NCI-H2107 treated with DMSO at 0.1 percent for 48 hours (cell line): ENCODE data around the gene ACYP2.
"Not testable (repeated sequence)": the region's sequence is repeated elsewhere in the genome, so short reads cannot be mapped to it uniquely, and the experiment has no call there.

Source experiments
- DNase-seq: peaks from one replicate; lab custom pipeline; 2025; ENCODE audit not compliant: unreplicated experiment; lab: John Stamatoyannopoulos, UW

The ACYP2 gene

DNA sequence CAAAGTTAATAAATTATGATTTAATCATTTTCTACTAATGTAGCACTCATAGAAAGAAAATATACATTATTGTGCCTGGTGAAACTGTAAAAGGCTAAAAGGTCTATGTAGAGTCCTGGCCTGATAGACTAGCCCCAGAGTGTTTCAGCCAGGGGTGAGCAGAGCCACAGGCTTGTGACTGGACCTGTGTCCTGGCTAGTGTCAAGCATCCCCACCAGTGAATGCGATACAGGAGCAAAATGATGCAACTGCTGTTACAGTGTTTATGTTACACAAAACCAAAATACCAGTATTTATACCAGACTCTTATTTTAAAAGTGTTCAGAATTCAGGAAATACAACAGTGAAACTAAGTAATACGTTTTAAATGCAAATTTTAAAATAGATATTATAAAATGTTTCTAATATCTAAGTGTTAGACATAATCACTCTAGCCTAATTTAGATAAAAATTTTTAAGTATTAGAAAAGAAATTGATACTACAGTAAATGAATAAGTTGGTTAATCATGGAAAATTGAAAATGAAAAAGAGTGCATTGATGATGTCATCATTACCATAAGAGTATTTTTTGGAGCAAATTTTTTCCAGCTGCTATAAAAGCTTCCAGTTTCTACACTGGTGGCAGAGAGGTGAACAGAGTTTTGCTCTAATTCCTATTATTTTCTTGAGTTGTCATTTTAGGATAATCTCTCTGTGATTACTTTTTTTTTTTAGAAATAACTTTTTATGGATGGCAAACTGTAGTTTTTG, 146.8 kb downstream of the ACYP2 start:
- no peak for DNase-seq

DNA sequence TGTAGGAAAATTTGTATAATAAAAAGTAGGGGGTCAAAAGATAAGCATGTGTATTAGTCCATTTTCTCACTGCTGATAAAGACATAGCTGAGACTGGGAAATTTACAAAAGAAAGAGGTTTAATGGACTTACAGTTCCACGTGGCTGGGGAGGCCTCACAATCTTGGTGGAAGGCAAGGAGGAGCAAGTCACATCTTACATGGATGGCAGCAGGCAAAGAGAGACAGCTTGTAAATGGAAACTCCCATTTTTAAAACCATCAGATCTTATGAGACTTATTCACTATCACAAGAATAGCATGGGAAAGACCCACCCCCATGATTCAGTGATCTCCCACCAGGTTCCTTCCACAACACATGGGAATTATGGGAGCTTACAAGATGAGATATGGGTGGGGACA, 149.7 kb downstream of the ACYP2 start:
- DNase-seq: not testable (repeated sequence)

DNA sequence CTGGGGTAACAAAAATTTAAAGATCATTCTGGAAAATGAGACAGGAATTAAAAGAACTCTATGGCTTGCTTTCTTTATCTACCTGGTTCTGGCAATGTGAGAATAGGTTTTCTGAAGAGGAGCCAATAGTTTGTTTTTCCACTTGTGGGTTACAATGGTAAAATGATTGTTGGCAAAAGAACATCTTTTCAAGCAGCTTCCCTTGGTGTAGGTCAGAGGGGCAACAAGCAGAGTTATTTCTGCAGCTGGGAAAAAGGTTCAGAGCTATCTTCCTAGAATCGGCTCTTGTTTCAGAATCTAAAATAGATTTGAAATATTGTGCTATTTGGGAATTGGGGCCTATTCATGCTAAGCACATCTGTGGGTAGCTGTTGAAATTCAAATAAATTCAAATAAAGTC, 152.2 kb downstream of the ACYP2 start:
- no peak for DNase-seq

DNA sequence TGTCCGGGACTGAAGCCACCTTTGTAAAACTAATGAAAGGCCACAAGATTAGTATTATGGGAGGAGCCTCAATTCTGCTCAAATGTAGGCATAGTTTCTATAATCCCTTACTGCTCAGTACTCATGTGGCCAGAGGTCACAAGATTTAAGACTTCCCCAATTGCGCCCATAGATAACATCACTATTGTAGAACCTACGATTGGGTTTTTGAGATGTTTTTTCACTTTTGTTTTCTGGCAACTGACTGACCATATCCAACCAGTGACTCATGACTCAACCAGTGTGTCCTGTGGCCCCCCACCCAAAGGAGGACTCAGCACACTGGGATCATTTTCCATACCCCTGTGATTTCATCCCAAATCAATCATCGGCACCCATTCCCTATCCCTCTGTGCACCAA, 155.8 kb downstream of the ACYP2 start:
- no peak for DNase-seq

DNA sequence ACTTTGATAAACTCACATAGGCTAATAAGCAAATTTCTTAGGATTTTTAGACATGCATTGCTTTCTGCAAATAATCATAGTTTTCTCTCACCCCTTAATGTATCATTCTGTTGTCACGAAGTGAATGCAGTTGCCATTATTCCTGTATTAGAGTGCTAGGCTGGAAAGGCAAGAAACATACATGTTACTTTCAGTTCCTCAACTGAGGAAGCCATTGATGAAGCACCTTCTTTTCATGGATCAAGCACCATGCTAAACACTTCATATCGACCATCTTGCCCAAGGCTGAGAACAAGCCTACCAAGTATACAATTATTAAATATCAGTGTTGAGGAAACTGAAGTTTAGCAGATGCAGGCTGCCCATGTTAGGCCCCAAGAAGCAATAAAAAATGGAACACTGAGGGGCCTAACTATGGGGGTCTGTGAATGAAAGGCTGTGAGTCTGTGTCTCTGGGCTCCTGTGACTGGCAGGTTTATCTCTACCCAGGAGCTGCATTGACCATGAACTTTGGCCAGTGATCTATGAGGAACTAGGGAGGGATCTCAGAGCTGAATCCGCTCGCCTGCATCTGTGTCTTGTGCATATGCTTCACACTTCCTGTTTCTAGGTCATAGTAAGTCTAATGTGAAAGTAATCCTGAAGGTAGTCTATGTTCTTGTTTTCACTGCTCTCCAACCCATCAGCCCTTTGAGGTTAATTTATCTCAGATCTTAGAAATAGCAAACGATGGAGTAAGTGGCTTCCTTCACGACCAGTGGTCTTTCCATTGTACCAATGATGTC, 156.6 kb downstream of the ACYP2 start:
- no peak for DNase-seq

- peak; percentile 63 for DNase-seq
These were observed 159.4 kb downstream of the ACYP2 start for GRCh38 chr2:54274781-54275242.

DNA sequence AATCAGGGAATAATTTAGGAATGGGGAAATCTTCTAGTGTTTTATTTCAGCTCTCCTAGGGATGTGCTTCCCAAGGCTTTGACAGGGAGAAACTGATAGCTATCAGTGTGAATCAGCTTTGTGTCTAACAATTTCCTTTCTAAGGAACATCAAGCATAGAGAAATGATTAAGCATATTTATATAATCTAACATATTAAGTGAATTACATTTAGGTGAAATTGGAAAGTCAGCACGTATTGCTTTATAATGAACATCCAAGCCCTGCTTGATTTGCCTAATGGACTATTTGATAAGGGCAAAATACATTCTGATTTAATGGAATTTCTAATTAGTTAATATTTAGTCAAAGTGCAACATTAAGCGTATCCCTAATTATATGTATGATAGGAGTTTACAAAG, 160.1 kb downstream of the ACYP2 start:
- DNase-seq: no peak

DNA sequence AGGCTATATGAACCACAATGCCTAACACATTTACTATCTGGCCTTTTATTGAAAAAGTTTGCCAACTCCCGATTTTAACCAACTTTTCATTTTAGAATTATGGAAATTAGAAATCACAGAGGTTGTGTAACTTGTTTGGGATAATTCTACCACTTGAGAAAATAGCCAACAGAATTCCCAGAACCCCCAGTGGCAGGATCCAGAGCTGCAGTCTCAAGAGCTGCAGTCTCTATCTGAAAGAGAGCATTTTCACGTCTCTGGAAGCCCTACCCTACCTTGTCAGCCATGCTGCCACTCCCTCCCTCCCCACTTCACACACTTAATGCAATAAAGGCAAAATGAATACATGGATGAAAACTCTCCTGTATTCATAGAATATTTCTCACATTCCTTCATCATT, 164.0 kb downstream of the ACYP2 start:
- no peak for DNase-seq

DNA sequence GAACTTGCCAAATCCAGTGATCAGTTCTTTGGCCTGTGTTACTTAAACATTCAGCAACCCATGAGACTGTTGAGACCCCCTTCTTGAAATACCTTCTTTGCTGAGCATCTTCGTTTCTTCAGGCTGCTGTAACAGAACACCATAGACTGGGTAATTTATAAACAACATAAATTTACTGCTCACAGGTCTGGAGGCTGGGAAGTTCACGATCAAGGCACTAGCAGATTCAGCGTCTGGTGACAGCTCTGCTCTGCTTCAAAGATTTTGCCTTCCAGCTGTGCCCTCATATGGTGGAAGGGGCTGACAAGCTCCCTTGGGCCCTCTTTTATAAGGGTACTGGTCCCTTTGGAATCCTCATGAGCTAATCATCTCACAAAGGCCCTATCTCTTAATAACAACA, 169.4 kb downstream of the ACYP2 start:
- DNase-seq: no peak

DNA sequence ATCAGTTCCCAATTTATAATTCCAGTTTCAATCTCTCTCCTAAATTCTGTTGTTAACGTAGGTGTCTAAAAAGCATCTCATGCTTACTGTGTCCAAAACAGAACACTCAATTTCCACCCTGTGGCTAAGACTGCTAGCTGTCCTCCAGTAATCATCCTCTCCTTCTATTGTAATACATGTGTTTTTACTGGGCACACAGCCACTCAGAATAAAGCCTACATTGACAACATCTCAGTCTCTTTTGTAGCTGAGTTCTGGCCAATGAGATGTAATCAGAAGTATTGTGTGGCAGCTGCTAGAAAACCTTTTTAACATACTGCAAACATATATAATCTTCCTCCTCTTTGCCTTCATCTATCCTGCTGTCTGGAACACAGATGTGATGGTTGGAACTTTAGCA, 170.0 kb downstream of the ACYP2 start:
- DNase-seq: no peak

- no peak for DNase-seq
These were observed 172.1 kb downstream of the ACYP2 start for GRCh38 chr2:54287532-54287931.

DNA sequence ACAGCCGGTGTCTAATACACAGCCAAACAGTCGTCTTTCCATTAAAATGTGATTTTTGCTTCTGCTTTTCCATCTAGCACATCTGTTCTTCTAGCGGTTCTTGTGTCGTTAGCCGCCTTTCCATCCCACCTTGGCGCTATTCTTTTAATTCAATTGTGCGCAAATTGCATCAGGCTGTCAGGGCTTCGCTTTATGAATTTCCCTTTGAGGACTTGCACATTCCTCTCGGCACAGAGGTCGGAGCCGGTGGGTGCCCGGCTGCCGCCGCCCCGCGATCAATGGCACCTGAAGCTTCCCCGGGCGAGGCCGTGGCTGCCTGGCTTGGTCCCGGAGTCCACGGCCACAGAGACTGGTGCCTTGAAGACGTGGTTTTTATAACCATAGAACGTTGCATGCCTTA, 174.5 kb downstream of the ACYP2 start:
- no peak for DNase-seq

DNA sequence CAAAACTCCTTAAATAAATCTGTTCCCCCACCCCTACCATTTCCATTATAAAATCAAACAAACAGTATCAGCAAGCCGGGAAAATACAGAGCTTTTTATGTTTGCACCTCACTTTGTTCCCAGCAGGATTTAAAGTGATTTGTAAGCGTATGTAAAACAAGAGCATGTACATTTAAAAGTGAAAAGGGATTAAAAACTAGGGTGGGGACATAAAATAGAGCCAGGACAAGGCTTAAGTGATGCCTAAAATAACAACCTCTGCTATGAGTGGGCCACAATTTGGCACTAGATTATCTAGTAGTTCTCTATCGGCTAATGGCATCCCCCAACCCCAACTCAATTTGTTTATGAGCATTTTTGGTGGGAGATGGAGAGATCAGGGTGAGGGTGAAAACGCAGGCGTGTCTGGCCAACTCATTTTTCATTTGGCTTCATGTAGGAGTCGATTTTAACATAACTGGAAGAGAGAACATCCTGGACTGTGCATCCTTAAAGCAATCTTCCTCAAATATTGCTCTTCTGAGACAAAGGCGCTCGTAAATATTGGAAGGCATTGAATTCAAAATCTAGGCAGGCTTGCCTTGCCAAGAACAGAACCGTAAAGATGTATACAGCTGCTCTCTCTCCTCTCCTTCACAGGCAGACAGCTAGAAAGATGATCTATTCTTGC, 175.1 kb downstream of the ACYP2 start:
- DNase-seq: no peak

DNA sequence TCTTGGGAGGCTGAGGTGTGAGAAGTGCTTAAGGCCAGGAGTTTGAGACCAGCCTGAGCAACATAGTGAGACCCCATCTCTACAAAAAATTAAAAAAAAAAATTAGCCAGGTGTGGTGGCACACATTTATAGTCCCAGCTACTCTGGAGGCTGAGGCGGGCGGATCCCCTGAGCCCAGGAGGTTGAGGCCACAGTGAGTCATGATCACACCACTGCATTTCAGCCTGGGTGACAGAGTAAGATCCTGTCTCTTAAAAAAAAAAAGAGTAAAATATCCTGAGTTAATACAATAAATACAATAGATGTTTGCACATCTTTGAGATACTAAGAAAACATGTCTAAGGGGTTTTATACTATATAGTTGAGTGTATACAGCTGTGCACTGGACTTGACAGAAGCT, 179.2 kb downstream of the ACYP2 start:
- not testable (repeated sequence) for DNase-seq

DNA sequence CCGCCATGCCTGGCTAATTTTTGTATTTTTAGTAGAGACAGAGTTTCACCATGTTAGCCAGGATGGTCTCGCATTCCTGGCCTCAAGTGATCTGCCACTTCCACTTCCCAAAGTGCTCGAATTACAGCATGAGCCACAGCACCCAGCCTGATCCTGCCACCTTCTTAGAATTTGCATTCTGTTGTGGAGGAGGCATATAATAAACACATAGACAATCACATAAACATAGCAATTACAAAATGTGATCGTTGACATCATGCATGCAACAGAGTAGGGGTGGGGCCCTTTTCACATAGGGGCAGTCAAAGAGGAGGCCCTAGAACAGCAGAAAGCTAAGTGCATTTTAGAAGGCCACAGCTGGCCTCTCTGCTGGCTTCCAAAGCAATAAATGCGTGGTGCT, 180.5 kb downstream of the ACYP2 start:
- DNase-seq: peak; percentile 31

- no peak for DNase-seq
These were observed 183.1 kb downstream of the ACYP2 start for GRCh38 chr2:54298514-54298913.

DNA sequence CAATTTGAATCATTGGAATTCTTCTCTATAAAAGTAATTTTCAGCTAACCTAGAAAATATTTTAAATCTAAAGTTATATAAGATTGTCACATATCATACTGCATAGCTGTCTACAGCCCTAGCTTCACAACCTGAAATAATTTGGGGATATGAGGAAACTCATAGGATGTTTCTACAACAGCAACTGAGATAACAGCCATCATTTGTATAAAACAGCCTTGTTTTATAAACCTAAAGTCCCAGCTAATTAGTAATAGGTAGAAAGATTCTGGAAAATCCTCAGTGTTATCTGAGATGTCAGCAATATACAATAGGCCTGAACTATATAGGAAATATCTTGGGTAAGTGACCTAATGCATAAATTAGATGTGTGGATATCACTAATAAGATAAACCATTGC, 188.2 kb downstream of the ACYP2 start:
- DNase-seq: no peak

GRCh38 chr2:54306556-54306955, 191.1 kb downstream of the ACYP2 start:
- no peak for DNase-seq

GRCh38 chr2:54308186-54308585, 192.8 kb downstream of the ACYP2 start:
- DNase-seq: no peak

- DNase-seq: no peak
These were observed 193.4 kb downstream of the ACYP2 start for GRCh38 chr2:54308782-54309181.

- DNase-seq: no peak
These were observed 194.9 kb downstream of the ACYP2 start for GRCh38 chr2:54310311-54310710.

DNA sequence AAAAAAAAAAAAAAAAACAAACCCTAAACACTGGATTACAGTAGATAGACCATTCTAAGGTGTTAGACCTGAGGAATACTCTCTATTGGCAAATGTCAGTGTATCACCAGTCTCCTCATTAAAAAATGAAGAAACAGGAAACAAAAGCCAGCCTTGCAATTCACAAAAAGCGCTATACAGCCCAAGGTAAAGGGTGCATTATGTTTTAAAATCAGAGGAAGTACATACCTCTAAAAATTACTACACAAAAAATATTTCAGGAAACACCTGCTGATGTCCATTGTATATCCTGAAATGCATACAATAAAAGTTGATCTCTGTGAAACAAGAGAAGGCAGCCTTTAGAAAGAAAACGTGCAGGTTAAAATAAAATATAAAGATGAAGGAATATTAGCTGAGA, 195.5 kb downstream of the ACYP2 start:
- DNase-seq: peak; percentile 9
